GM04504 (cell line): ENCODE measurements around the gene CXCR4.

Experiments
- DNase-seq: peaks from one replicate; pipeline ENCODE4 v3.0.0-alpha.2; 2012; ENCODE audit warnings: low read depth

The CXCR4 gene

DNA sequence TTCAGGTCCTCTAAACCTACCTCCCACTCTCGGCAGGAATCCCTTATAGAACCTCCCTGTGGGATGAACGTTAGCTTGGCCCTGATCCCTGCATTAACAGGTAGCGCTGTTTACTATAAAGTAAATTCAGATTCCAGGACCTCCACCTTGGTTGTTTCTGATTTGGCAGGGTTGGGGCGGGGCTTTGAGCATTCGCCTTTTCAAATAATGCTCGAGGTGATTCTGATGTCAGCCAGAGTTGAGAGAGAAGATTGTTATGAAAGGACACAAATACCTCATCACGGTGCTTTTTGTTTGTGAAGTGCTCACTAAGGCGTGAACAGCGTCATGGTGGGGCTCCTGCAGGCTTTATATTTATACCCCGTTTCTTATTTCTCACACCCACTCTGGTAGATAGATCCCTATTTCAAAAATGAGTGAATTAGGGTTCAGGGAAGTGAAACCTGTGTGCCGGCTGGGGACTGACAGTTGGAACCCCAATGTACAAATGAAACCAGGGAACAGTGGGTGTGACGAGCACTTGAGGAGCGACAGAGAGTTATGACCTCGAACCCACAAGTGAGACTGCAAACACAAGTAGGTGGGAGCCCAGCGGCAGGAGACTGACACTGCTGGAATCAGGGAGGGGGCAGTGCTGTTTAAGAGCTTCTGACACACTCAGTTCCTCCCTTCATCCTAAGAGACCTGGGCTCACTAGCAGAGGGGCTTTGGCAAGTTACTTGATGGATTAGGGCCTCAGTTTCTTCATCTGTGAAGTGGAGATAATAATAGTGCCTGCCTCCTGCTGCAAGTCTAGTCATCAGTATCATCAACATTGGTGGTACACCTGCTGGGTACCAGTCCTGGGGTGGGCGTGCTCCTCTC, 14.2 kb upstream of the CXCR4 start:
- DNase-seq, result no peak

DNA sequence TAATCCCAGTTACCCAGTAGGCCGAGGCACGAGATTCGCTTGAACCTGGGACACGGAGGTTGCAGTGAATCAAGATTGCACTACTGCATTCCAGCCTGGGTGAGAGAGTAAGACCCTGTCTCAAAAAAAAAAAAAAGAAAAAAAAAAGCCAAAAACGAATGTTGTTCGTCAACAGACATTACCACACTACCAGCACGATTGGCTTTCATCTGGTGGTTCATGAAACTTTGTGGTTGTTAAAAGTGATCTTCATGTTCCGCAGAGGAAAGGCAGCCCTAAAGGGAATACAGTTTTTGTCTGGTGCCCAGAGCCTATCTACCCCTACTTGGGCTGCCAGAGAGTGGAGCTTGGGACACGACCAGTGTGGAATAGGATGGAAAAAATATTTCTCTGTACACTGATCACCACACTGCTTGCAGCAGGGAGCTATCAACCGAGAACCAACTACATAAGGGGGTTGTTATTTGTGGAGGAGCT, 13.6 kb upstream of the CXCR4 start:
- no peak for DNase-seq

DNA sequence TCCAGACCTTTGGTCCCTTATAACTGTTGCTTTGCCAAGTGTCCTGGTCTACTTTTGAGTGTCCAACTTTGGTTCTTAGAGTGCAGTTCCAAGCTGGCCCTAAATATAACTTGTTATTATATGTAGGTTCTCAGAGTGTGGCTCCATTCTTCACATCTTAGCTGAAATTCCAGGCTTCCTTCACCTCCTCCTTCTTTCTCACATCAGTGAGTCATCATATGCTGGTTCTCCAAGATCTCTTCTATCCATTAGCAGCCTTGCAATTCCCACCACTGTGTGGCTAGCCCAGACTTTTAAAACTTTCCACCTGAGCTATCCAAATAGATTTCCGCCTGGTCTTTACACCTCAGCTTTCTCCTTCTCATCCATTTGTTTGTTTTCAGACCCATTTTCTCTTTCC, 12.6 kb upstream of the CXCR4 start:
- DNase-seq, result no peak

DNA sequence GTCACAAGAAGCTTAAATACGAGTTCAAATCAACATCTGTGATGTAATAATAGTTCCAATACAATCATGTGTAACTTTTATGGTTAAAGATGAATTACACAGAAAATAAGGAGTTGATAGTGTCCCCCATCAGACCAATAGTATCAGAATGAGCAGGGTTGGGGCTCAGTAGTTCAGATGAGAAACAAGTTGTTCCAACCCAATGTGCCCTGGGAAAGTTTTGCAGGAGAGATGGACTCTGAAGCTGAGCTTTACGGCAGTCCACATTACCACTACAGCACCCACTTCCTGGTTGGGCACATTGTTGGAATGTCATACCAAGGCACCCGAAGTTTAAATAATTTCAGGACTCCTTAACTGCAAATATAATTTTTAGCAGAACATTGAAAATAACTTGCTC, 12.1 kb upstream of the CXCR4 start:
- no peak for DNase-seq

DNA sequence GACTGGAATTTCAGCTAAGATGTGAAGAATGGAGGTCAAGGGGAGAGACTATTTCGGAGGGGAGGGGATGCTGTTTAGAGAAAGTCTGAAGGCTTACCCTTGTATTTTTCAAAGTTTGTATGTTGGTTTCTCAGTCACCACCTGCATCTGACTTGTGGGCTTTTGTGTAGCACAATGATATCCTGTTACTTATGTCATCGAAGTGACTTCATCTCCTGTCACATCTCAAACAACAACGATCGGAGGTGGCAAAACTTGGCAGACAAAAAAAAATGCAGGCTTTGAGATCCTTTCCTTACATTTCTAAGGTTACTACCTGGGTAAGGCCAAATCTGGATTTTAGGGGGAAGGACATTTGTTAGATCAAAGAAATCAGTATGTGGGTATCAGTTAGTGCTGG, 11.7 kb upstream of the CXCR4 start:
- DNase-seq, result no peak

DNA sequence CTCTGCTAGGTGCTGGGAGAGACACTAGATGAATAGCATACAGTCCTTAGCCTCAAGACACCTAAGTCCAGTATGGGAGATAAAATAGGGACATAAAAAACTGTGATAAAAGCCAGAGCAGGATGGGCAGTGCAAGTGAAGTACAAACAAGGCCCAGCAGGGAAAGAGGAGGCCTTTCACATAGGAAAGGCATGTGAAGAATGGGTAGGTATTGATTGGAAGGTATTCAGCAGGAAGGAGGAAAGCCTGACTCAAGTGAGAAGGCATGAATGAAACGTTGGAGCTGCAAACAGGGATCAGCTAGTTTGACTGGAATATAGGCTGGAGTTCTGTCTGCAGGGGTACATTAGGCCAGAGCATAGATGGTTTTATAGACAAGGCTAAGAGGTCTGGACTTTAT, 11.0 kb upstream of the CXCR4 start:
- DNase-seq, result no peak

DNA sequence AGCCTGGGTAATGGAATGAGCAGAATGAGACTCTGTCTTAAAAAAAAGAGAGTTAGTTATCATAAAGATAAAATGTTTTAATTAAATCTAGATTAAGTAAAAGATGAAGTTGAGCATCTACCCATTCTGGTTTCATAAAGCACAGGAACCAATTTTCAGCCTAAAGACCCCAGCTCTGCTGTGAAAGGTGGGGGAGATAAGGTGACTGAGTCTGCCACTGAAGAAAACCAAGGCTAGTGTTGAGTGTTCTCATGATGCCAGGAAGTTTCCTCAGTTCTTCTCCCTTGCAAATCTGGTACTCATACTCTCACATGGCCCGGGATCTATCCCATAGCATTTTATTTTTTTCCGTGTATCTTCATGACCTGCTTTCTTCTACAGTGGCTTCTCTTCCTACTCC, 10.4 kb upstream of the CXCR4 start:
- DNase-seq, result no peak

DNA sequence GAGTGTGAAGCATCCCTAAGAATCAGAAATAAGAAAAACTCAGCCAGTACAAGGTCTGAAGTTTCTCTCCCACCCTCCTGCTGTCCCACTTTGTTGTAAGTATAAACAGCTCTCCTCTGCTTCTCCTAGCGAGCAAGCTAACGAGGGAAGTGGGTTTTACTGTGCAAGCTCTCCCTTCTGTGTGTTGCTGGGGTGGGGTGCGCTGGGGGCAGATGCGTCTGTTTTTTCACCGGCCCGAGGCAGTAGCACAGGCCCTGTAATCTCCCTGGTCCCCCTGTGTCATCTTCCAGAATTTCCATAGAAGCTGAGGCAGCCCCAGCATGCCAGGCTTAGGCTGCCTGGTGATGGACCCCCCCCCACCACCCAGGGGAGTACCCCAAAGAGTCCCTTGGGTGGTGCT, 9.4 kb upstream of the CXCR4 start:
- DNase-seq, result no peak

DNA sequence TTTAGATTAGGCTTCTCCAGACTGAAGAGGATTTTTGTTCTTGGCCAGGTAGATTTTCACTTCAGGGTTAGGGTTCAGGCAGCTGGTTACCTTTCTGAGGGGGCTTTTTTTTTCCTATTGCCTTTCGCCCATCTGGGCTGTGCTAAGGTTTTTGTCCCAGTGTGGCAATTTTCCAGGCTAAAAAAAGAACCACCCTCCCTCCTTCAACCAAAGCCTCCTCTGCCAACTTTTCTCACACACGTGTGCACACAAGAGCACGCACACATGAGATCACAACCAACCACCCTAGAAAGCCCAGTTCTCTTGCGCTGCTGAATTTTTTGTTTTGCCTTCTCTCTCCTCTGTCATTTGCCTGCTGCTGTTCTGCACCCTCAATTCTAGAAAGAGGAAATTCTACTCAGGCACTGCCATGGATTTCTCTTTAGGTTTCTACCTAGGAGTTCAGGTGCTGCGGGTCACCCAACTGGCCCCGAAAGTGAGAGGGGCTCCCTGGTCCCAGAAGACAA, 8.5 kb upstream of the CXCR4 start:
- no peak for DNase-seq

DNA sequence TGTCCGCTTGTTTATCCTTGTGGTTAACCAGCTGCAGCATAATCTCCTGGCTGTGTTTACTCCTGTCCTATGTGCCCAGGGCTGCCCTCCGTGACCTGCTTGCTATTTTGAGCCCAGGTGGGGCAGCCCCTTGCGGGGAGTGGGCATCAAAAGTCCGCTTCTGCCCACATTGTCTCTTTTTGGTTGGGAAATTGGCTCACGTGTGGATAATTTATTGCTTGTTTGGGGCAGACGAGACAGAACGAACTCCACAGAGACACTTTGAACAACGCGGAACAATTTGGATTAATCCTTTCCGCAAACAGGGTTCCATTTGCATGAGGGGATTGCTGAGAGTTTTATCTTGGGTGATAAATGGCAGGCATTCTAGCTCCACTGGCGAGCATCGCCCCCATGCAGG, 8.1 kb upstream of the CXCR4 start:
- no peak for DNase-seq

DNA sequence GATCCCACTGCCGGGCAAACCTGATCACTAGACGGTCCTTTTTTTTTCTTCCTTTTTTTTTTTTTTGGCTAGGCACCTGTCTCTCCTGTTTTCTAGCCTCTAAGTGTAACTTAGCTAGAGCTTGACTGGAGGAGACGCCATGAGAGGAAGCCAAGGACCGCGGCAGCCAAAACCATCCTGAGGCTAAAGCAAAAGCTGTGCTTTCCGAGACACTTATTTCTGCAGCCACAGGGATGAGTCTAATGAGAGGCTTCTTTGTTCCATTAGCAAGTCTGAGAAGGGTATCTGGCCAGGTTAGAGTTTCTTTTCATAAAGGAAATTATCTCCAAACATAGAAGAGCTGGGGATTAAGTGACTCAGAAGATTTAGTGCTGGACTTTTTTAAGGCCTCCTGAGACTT, 7.3 kb upstream of the CXCR4 start:
- DNase-seq, result no peak

DNA sequence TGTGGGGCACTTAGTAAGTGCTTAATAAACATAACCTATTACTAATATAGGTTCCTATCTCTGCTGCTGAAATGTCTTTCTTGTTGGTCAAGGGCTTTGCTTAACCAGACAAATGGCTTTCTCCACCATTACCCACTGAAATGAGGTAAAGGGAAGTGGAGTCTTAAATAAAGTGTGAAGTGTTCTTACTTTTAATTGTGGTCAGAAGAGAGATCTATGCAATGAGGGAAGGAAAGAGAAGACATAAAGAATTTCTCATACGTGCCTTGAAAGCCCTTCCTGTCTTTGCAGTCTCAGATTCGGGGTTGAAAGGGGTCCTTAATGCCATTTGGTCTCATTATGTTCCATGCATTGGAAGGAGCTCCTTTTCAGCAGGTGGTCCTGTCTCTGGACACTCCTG, 6.9 kb upstream of the CXCR4 start:
- DNase-seq, result no peak

DNA sequence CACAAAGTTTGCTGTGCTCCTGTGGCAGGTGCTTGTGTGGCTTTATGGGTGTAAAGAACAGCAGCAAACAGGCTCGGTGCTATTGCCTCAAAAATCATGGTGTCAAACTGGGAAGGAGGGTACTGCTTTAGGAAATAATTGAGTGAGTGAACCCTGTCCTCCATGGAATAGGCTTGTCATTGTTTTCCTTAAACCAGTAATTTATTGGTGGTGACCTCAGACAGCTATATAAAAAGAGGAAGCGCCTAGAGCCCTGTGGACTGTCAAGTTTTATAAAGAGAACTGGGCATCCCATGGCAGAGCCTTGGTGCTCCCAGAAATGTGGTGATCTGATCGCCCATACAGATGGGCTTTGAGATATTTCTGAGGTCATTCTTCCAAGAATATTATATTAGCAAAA, 4.7 kb upstream of the CXCR4 start:
- DNase-seq, result no peak

DNA sequence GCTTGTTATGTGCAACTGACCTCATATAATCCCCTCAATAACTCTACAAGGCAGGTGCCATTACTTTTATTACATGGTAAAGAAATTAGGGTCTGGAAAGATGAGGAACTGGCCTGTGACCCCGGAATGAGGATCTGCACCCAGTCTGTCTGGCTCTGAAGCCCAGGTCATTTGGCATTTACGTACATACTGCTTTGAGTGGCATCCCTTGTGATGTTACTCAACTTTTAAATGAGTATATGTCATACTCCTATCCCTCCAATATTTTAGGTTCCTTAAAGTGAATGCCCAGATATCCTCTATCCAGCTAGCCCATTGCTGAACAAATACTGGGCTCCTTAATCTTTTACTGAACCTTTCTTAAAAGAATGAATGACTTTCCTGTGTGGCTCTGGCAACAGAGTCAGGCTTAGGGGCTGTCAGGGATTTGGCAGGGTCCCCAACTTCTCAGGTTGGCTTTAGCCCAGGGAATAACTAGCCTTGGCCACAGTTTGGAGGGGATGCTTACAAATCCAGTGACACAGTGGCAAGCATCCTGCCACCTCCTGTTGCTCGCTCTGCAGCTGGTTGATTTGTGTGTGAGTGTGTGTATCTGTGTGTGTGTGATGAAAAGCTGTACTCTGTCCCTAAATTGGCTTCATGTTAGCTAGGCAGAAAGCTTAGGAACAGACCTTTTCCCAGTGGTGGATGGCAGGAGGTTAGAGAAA, 3.4 kb upstream of the CXCR4 start:
- no peak for DNase-seq

DNA sequence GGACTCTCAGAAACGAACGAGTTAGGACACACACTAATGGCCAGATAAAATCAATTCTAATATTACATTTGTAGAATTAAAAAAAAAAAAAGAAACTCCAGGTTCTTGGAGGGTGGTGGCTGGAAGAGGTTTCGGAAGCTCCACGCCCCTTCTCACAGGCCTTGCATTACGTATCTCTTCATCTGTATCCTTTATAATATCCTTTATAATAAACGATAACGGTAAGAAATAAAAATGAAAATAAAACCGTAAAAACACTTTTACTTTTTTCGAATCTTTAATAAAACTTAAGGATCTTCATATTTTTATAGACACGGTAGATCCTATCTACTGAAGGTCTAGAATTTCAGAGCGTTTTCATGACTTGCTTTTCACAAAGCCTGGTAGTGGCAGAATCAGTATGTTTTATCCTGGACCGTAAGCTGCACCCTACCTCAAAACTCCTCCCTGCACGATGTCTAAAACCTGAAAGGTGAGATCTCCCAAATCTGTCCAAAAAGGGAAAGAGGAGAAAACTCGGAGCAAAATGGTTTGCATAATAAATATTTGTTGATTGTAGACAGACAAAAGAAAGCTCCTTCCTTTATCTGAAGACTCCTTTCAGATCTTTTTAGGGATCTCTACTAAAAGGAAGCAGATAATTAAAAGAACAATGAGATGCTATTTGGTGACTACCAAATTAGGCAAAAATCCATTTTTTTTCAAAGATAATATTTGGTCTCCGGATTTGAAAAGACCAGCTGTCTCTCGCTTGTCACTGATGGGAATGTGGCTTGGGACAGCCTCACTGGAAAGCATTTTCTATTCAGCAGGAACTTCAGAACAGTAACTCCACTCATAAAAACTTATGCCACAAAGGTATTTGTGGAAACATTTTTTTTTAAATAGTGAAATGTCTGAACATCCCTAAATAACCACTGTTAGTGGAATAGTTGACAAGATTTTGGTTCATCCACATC, 2.0 kb upstream of the CXCR4 start:
- no peak for DNase-seq

DNA sequence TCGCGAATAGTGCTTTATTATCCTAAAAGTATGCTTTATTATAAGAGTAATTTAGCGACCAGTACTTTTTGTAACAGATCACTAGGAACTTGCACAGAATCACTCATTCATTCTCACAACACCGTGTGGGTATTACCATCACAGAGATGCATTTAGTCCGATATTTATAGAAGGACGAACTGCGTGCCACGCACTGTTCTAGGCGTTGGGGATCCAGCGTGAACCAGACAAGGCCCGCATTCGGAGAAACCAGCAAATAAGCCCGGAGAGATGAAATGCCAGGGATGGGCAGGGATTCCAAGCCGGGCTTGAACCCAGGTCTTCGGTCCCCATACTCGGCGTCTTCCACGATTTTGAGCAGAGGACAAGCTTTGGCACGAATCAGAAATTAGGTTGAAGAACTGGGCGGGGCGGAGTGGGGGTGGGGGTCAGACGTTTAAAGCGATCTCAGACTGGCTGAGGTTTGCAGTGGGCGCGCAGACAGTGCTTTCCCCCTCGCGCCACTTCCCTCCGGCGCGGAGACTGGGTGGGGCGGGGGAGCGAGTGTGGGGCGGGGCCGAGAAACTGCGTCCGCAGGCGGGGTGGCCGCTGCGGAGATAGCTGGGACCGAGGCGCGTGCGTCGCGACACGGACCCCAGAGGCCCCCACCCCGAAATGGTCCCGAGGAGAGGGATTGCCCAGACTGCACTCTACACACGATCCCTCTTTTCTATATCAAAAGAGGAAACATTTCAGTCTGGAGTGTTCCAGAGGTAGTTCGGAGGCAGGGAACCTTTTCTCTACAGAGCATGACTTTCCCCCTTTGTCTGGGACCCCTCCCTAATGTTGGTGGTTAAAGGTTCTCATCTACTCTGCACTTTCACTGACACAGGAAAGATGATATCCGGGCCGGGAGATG, 1.1 kb upstream of the CXCR4 start:
- no peak for DNase-seq

DNA sequence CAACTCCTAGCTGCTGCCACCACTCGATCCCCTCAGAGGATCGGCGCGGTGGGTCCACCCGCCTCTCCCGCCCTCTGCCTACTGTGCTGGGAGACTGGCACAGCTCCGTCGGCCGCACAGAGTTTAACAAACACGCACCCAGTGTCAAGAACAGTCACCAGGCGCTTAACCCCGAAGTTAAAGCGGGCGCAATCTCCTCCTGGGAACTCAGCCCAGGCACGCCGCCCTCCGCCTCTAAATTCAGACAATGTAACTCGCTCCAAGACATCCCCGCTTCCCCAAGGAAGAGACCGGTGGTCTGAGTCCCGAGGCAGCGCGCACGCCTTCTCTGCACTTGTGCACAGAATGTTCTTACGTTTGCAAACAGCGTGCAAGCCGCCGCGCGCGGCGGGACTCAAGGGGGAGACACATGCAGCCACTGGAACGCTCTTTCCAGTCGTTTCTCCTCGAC, 533 bp downstream of the CXCR4 start:
- DNase-seq, result peak; percentile 2

DNA sequence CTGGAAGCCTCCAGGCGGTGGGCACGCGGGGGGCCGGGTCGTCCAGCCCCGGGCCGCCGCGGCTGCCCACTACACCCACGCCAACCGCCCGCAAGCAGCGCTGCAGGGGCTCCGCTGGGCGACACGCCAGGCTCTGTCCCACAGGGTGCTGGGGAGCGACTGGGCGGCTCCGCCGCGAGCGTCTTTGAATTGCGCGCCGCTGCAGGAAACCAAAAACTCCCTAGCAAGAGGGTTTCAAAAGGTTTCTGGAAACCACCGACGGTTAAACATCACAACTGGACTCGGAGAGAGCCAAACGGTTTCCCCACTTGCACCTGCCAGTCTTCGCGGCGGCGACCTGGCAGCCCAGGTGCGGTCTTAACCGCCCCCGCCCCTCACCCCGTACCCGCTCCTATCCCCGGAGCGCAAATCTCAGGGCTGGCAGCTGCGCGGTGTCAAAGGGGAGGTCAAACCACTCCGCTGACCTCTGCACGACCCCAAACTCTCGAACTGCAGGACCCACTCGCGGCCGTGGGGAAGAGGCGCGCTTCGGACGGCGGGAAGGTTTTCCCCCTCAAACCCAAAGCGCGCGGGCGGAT, 1.0 kb downstream of the CXCR4 start:
- DNase-seq, result no peak

DNA sequence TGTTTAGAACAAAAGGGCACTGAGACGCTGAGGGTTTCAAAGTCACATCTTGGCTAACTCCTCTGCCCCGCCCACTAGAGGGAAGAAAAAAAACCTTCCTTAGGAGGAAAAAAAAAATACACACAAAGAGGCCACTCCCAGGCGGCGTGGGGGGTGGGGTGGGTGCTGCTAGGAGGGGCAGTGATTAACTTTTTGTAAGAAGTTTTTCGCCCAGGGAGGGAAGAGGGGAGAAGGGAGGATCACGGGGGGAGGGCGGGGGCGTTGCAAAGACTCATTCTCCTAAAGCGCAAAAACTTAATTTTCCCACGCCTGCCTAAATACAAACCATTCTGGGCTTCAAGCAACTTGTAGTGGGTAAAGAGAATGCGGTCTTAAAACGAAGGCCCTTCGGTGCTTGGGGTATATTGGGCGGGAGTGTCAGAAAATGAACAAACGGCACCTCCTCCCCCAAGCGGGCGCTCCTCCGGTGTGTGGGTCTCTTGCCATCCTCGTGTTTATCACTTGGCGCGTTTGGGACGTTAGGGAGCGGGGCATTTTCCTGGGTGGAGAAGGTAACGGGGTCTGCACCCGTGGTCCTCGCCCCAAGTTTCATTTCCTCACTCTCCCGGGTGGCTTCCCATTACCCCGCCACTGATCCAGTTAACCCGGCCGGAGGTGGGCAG, 1.7 kb downstream of the CXCR4 start:
- no peak for DNase-seq

DNA sequence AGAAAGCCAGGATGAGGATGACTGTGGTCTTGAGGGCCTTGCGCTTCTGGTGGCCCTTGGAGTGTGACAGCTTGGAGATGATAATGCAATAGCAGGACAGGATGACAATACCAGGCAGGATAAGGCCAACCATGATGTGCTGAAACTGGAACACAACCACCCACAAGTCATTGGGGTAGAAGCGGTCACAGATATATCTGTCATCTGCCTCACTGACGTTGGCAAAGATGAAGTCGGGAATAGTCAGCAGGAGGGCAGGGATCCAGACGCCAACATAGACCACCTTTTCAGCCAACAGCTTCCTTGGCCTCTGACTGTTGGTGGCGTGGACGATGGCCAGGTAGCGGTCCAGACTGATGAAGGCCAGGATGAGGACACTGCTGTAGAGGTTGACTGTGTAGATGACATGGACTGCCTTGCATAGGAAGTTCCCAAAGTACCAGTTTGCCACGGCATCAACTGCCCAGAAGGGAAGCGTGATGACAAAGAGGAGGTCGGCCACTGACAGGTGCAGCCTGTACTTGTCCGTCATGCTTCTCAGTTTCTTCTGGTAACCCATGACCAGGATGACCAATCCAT, 2.7 kb downstream of the CXCR4 start:
- no peak for DNase-seq
